GM19372 (cell line): ENCODE measurements around the gene PTGFRN.

Source experiments
- ATAC-seq: cut with Tn5 transposase; IDR thresholded peaks from one replicate; pipeline ENCODE4 v1.9.1; 2021; ENCODE audit warnings: mild to moderate bottlenecking, low read depth, moderate library complexity; ENCODE audit not compliant: unreplicated experiment

PTGFRN gene

GRCh38 chr1:116940814-116941599, 31.3 kb downstream of the PTGFRN start:
- ATAC-seq = no peak

GRCh38 chr1:116941670-116942069, 32.0 kb downstream of the PTGFRN start:
- ATAC-seq = no peak

DNA sequence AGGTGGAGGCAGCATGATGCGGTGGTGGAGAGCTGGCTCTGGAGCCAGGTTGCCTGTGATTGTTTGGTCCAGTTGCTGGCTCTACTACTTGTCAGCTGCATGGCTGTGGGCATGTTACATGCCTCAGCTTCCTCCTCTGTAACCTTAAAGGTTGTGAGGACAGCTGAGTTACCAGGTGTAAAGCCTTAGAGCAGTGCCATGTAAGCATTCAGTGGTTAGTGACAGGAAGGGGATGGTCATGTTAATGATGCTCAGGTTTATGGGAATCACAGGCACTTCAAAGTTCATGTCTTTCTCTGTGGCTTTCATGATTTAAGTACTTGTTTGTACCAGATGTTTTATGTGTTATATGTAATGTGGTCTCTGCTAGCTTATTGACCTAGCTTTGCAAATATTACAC, 32.6 kb downstream of the PTGFRN start:
- ATAC-seq = no peak

GRCh38 chr1:116943438-116943837, 33.7 kb downstream of the PTGFRN start:
- ATAC-seq = no peak

GRCh38 chr1:116944613-116945012, 34.9 kb downstream of the PTGFRN start:
- no peak for ATAC-seq

DNA sequence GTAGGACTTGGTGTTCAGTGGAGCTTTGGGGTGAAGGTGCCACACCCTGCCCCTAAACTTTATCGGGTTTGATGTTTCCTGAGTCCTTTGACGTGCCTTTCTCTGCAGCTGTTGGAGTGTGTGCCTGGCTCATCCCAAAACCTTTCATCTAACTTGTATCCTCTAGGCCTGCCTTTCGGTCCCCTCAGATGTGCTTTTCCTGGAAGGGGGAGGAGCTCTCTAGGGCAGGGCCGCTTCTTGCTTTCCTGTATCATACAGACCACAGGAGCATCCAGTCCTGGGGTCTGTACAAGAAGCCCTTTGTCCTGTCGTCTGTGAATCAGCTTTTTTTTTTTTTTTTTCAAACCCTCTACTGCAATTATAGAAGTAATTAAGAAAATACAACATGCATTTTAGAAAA, 35.7 kb downstream of the PTGFRN start:
- no peak for ATAC-seq

- ATAC-seq = no peak
Observed at GRCh38 chr1:116945996-116946395, 36.3 kb downstream of the PTGFRN start.

GRCh38 chr1:116947092-116947860, 37.6 kb downstream of the PTGFRN start:
- ATAC-seq = no peak

GRCh38 chr1:116948046-116948445, 38.3 kb downstream of the PTGFRN start:
- ATAC-seq = no peak

DNA sequence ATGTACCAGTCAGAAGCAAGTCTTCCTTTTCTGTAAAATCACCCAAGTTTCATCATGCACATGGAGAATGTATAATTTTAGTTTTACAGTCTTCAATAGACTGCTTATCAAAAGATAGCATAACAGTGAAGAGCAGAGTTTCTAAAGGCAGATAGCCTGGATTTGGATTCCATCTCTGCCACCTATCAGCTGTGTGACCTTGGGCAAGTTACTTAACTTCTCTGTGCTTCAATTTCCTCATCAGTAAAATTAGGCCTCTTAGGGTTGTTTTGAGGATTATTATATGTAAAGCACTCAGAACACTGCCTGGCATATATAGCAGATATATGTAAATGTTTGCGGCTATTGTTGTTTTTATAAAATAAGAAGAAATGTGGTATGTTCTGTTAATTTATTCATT, 38.9 kb downstream of the PTGFRN start:
- ATAC-seq = no peak

DNA sequence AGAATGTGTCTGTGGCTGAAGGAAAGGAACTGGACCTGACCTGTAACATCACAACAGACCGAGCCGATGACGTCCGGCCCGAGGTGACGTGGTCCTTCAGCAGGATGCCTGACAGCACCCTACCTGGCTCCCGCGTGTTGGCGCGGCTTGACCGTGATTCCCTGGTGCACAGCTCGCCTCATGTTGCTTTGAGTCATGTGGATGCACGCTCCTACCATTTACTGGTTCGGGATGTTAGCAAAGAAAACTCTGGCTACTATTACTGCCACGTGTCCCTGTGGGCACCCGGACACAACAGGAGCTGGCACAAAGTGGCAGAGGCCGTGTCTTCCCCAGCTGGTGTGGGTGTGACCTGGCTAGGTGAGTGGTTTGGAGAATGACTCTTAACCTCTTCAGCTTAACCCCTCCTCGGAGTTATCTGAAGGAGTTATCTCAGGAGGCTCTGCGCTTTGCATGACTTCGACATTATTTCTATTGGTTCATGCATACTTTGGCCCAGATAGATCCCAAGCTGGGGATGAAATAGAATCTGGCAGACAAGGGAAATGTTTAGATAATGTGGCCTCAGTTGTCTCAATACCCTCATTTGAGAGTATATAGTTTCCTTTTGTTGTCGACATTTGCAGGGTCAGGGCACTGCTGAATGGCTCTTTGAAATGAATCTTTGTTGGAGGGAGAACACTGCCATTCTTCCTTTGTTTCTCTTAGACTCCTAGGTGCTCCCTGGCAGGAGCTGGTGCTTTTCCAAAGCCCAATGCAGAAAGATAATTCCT, 39.7 kb downstream of the PTGFRN start:
- no peak for ATAC-seq

DNA sequence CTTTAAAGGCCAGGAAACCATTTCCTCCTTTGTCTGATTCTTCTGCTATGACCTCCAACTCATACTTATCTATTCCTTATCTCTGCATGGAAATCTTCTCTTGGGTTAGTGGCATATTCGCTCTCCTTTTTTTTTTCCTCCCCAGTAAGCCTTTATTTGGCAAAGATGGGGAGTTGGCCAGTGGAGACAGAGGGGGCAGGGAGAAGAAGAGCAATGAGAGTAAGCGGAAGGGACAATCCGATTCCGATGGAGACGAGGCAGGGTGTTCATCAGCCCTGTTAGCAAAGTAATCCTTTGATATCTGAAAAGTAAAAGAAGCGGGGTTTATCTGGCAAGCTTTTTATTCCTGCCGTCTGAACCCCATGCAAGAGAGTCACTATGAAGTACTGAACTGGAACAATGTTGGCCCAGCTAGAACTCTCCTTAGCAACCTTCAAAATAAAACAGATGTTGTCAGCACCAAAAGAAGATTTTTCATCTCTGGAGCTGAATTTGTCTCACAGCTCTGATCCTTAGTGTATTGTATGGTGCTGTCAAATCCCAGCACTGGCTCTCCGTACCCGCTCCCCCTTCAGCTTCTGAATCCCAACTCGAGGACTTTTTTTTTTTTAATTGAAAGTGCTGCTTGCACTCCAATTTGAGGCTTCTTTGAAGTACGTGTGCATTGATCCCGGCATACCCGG, 40.9 kb downstream of the PTGFRN start:
- no peak for ATAC-seq

- ATAC-seq = no peak
Observed at GRCh38 chr1:116951200-116951935, 41.7 kb downstream of the PTGFRN start.

- ATAC-seq = no peak
Observed at GRCh38 chr1:116952738-116953275, 43.1 kb downstream of the PTGFRN start.

DNA sequence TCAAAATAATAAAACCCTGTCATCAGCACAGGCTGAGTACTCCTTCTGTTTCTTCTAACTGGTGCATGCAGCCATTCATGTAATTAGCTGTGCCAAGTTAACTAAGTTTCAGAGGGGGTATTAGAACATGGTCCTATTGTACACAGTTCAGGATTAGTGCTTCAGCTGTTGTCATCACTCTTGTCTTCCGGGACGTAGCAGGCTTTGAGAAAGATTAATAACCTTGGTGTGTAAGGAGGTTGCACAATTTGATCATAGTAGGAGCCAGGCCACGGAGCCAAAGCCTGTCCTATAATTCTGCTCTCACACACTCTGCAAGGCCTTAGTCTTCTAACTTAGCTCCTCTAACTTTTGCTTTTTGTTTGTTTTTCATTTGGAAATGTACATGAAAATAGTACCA, 44.7 kb downstream of the PTGFRN start:
- ATAC-seq = no peak

DNA sequence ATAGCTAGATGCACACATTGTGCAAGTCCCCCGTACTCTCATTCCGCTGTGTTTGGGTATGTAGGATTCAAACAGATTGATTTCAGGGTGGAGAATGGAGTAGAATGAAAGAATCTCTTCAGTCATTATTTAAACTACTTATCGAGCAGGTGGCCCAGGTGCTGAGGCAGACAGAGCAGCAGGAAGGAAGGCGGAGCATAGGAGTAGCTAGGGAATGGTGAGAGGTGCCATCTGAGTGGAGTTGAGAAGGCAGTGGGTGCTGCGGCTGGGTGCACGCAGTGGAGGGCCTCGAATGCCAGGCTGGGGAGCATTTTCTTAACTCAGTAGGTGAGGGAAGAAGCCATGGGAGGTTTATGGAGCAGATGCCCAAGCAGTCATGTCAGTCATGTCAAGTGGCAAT, 46.7 kb downstream of the PTGFRN start:
- ATAC-seq = no peak

- ATAC-seq = no peak
Observed at GRCh38 chr1:116957646-116958045, 47.9 kb downstream of the PTGFRN start.

DNA sequence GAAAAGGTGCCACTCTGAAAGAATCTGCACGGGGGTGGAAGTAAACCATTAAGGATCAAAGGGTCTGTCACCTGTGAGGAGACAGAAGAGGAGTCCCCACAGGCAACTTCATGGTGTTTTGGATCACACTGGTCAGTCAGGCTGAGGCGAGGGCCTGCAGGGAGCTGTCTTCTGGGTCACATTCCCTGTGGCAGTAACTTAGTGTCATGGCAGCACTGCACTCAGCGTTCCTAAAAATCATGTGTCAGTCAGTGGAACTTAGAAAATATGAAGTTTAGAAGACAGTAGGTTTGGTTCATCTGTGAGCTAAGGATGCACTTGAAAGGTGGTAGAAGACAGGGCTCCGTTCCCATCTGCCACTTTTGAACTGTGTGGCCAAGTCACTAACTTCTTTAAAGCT, 48.4 kb downstream of the PTGFRN start:
- ATAC-seq = no peak

DNA sequence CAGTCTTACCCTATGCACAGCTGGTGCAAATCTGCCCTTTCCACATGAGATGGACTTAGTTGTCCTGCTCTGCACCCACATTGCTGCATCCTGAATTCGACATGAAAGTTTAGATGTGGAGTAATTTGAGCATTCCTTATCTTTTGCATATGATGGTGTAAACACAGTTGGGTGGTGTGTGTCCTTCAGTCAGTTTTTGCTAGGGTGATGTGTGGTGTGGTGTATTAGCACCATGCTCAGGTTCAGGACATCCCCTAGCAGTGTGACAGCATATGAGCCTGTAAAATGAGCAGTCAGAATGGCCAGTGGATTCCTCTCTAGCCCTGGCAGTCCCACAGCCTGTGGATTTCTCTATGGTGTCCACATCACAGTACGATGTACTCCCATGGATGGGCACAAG, 49.3 kb downstream of the PTGFRN start:
- no peak for ATAC-seq

DNA sequence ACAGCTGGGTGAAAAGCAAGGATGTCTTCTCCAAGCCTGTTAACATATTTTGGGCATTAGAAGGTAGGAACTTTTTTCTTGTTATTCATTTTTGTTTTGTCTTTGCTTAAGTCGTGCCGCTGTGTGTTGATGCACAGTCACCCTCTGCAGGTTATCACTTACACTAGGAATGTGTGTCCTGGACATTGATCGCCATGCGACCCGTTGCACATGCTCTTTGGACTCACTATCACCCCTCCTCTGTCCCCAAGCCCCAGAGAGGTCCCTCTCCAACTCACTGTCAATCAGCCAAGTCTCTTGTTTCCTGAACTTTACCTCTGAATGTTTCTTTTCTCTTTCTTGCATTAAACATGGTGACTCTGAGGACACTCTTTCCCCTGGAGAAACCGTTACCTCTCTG, 51.9 kb downstream of the PTGFRN start:
- no peak for ATAC-seq
